Endothelial cell of umbilical vein (primary cell): ENCODE results near the gene RAX. TPM values are rescaled to one million over a fixed set of nuclear protein-coding genes. Genes with fewer than 3 reads are reported as not detected.

Source experiments
- BruUV-seq: library from RNA; stranded (reverse); fragments of 400-500 nt; replicated peaks from 2 replicates; lab custom pipeline; 2021; lab: Mats Ljungman, UMichigan
- CTCF ChIA-PET: fragments of 300-600, 350-600 bp; sonication (Branson Sonifier 250); formaldehyde crosslinking; loops from one replicate; lab custom pipeline; 2021; ENCODE audit warnings: antibody characterized with exemption, inconsistent platforms; lab: Charles Lee
- POLR2A ChIA-PET: fragments of 300-600, 350-600 bp; sonication (Branson Sonifier 250); formaldehyde crosslinking; loops from one replicate; lab custom pipeline; 2021; ENCODE audit warnings: antibody characterized with exemption, inconsistent platforms; lab: Charles Lee
- DNase-seq: peaks from one replicate; pipeline ENCODE4 v3.0.0-alpha.2; 2011; ENCODE audit warnings: low read depth, low spot score
- FAIRE-seq: peaks from 2 replicates; lab custom pipeline; 2011; peaks lifted over from hg19 to GRCh38; lab: Jason Lieb, UNC
- H2AFZ ChIP-seq: 2 replicates; pipeline ENCODE4 v1.6.0; 2012; ENCODE audit warnings: low read depth, low read length, control low read depth, inconsistent platforms
- H3K27ac ChIP-seq: 2 replicates; pipeline ENCODE4 v1.5.1; 2011; ENCODE audit warnings: low read depth, mild to moderate bottlenecking, control low read depth, low read length, moderate library complexity; ENCODE audit not compliant: insufficient read depth
- H3K27me3 ChIP-seq, 2 experiments: 2 replicates each; pipeline versions ENCODE4 v1.6.0 to v1.6.1; 2011; ENCODE audit warnings: low read length in 2 of 2, mixed read lengths in 1 of 2; ENCODE audit not compliant: control insufficient read depth in 2 of 2, insufficient read depth in 2 of 2
- H3K36me3 ChIP-seq, 2 experiments: 2 replicates in 1 of 2; 3 replicates in 1 of 2; pipeline ENCODE4 v1.5.1; 2011; ENCODE audit warnings: low read length in 2 of 2, mild to moderate bottlenecking in 1 of 2, moderate library complexity in 1 of 2; ENCODE audit not compliant: control insufficient read depth in 2 of 2, insufficient read depth in 2 of 2; ENCODE audit errors: extremely low read depth in 1 of 2
- H3K4me1 ChIP-seq: 3 replicates; pipeline ENCODE4 v1.5.1; 2011; ENCODE audit warnings: mild to moderate bottlenecking, low read length; ENCODE audit not compliant: control insufficient read depth, insufficient read depth; ENCODE audit errors: extremely low read depth
- H3K4me2 ChIP-seq: 2 replicates; pipeline ENCODE4 v1.6.1; 2011; ENCODE audit warnings: low read length, control low read depth, mixed read lengths; ENCODE audit not compliant: insufficient read depth
- H3K4me3 ChIP-seq, 3 experiments: fragments of 200-600 bp in 1 of 3; sonication (generic), shearing (Covaris generic) in 1 of 3; replicated peaks in 1 of 3; 2 replicates each; pipeline ENCODE4 v1.5.1; 2011 to 2016; ENCODE audit warnings: control low read depth in 3 of 3, low read length in 3 of 3, mild to moderate bottlenecking in 2 of 3, inconsistent platforms in 1 of 3, low read depth in 1 of 3, moderate library complexity in 1 of 3; ENCODE audit not compliant: insufficient read depth in 1 of 3
- H3K79me2 ChIP-seq: 2 replicates; pipeline ENCODE4 v1.6.0; 2012; ENCODE audit warnings: low read length, inconsistent platforms; ENCODE audit not compliant: control insufficient read depth, insufficient read depth
- H3K9ac ChIP-seq: replicated peaks from 2 replicates; pipeline ENCODE3; 2011; ENCODE audit warnings: low read length, control low read depth; ENCODE audit not compliant: insufficient read depth; ENCODE audit errors: extremely low read depth
- H3K9me1 ChIP-seq: replicated peaks from 3 replicates; pipeline ENCODE4 v1.6.0; 2011; ENCODE audit warnings: mild to moderate bottlenecking, low read length; ENCODE audit not compliant: control insufficient read depth, insufficient read depth; ENCODE audit errors: extremely low read depth
- H3K9me3 ChIP-seq: replicated peaks from 2 replicates; pipeline ENCODE4 v1.5.1; 2012; ENCODE audit warnings: low read length, inconsistent platforms; ENCODE audit not compliant: control insufficient read depth, insufficient read depth
- H4K20me1 ChIP-seq: replicated peaks from 2 replicates; pipeline ENCODE3; 2011; ENCODE audit warnings: mild to moderate bottlenecking, low read length; ENCODE audit not compliant: control insufficient read depth, insufficient read depth; ENCODE audit errors: extremely low read depth
- EZH2 ChIP-seq: IDR thresholded peaks from 2 replicates; pipeline ENCODE4 v1.6.1; 2012; ENCODE audit warnings: borderline replicate concordance, low read depth, mild to moderate bottlenecking, moderate library complexity, low read length, inconsistent platforms; ENCODE audit not compliant: severe bottlenecking
- FOS ChIP-seq: IDR thresholded peaks from 2 replicates; pipeline ENCODE4 v1.6.1; 2011; ENCODE audit warnings: mild to moderate bottlenecking, low read length, moderate library complexity, borderline replicate concordance; ENCODE audit not compliant: insufficient read depth
- GATA2 ChIP-seq: IDR thresholded peaks from 2 replicates; pipeline ENCODE4 v1.7.0; 2011; ENCODE audit warnings: low read depth, mild to moderate bottlenecking, moderate library complexity, mixed read lengths, low read length; ENCODE audit not compliant: insufficient read length, insufficient read depth
- JUN ChIP-seq: IDR thresholded peaks from 2 replicates; pipeline ENCODE4 v1.6.1; 2011; ENCODE audit warnings: borderline replicate concordance, low read depth; ENCODE audit not compliant: insufficient read length, insufficient read depth
- MYC ChIP-seq: IDR thresholded peaks from one replicate; pipeline ENCODE4 v1.6.1; 2011; ENCODE audit warnings: mild to moderate bottlenecking, low read depth, low read length
- POLR2A ChIP-seq: IDR thresholded peaks from 2 replicates; pipeline ENCODE4 v1.6.1; 2012; ENCODE audit warnings: low read depth, mild to moderate bottlenecking, control low read depth, low read length
- POLR2AphosphoS5 ChIP-seq: IDR thresholded peaks from 2 replicates; pipeline ENCODE4 v1.6.1; 2012; ENCODE audit warnings: low read depth, mild to moderate bottlenecking, control low read depth, low read length, moderate library complexity; ENCODE audit not compliant: insufficient read depth
- dilution Hi-C: fragments of 300-500 bp; cut with MboI; formaldehyde crosslinking; loops from one replicate; pipeline ENCODE4 v1.15.0; 2019; ENCODE audit warnings: low sequenced_read_pairs; ENCODE audit not compliant: extremely low pct_ligation_motif_present
- intact Hi-C: fragments of 100-400 bp; cut with micrococcal nuclease; formaldehyde crosslinking; loops from one replicate; pipeline ENCODE4 v1.10.0; 2022
- polyA plus RNA-seq, 4 experiments: library from polyadenylated mRNA; depleted of rRNA in 3 of 4; stranded (reverse) in 3 of 4; unstranded in 1 of 4; fragments of >200 nt; gene quantifications; 2 replicates each; pipeline versions ENCODE4 v1.2.1 to v1.2.3, GENCODE V29; 2011 to 2012; ENCODE audit warnings: missing spikeins in 1 of 4
- total RNA-seq: library from RNA; stranded (reverse); gene quantifications from 2 replicates; pipeline ENCODE4 v1.2.3, GENCODE V29; 2021
- TF ChIP-seq, protein P1 (sequence below): IDR thresholded peaks from 2 replicates; pipeline ENCODE4 v1.6.1; 2011; ENCODE audit not compliant: insufficient read depth, insufficient read length
- TF ChIP-seq, protein P2 (sequence below), 2 donors: IDR thresholded peaks; 1 replicate in 1 of 2; 2 replicates in 1 of 2; pipeline ENCODE4 v1.5.1; 2011; ENCODE audit warnings: low read length in 2 of 2, mild to moderate bottlenecking in 2 of 2, moderate library complexity in 2 of 2, control low read depth in 1 of 2, inconsistent platforms in 1 of 2, low read depth in 1 of 2; ENCODE audit not compliant: insufficient read depth in 1 of 2; ENCODE audit errors: extremely low read depth in 1 of 2

Gene RAX
- total and polyA plus RNA-seq, 2 donors (not counting 3 experiments of a cell fraction or from before 2014, with no cell fraction given) = not detected

DNA sequence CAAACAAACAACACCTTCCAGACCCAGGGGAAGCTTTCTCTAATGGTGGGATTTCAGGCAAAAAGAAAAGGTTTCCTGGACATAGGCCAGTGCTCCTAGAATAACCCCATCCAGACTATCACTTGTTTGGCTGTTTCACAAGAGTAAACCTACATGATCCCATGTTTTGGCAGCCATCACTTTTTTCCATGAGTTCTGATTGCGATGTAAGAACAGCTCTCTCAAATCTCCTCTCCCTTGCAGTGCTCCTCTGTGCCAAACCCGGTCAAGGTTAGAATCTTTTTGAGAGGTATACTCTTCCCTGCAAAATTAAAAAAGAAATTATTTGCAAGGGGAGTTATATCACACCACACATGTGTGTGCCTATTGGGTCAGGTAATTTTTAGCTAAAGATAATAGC lies 41.4 kb downstream of the RAX start:
- H3K4me1 ChIP-seq = no peaks in the 10 kb centered on the region
- TF ChIP-seq MYC = no peak
- TF ChIP-seq POLR2AphosphoS5 = no peak
- no peak for TF ChIP-seq JUN
- TF ChIP-seq EZH2 = no peak
- TF ChIP-seq POLR2A = no peak
- TF ChIP-seq, protein P1, sequence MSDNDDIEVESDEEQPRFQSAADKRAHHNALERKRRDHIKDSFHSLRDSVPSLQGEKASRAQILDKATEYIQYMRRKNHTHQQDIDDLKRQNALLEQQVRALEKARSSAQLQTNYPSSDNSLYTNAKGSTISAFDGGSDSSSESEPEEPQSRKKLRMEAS = no peak
- TF ChIP-seq FOS = no peak
- no peak for TF ChIP-seq GATA2
- TF ChIP-seq, protein P2, sequence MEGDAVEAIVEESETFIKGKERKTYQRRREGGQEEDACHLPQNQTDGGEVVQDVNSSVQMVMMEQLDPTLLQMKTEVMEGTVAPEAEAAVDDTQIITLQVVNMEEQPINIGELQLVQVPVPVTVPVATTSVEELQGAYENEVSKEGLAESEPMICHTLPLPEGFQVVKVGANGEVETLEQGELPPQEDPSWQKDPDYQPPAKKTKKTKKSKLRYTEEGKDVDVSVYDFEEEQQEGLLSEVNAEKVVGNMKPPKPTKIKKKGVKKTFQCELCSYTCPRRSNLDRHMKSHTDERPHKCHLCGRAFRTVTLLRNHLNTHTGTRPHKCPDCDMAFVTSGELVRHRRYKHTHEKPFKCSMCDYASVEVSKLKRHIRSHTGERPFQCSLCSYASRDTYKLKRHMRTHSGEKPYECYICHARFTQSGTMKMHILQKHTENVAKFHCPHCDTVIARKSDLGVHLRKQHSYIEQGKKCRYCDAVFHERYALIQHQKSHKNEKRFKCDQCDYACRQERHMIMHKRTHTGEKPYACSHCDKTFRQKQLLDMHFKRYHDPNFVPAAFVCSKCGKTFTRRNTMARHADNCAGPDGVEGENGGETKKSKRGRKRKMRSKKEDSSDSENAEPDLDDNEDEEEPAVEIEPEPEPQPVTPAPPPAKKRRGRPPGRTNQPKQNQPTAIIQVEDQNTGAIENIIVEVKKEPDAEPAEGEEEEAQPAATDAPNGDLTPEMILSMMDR (IDR thresholded peaks at IDR 0.05; ENCODE audit: extremely low read depth in 1 of 2, insufficient read depth in 1 of 2, low read depth in 1 of 2, low read length in 2 of 2) = no peak
- intact Hi-C loops (no loop called here), dilution Hi-C loops (no loop called here)
- no peaks in the 10 kb centered on the region for H4K20me1 ChIP-seq
- H2AFZ ChIP-seq = no peak overlapping the region
- H3K4me2 ChIP-seq = no peak overlapping the region
- H3K4me3 ChIP-seq = no peak overlapping the region
- ChIA-PET CTCF (no interaction called here), POLR2A (no interaction called here)
- no TSS peak for BruUV-seq
- H3K27me3 ChIP-seq = peaks cover 2 to 3% of the 10 kb centered on the region in 2 experiments
- DNase-seq = no peak
- no peaks in the 10 kb centered on the region for H3K36me3 ChIP-seq
- H3K9me1 ChIP-seq = no peaks in the 10 kb centered on the region
- no peak overlapping the region for H3K27ac ChIP-seq
- H3K9ac ChIP-seq = no peak overlapping the region
- no peak for FAIRE-seq
- no peaks in the 10 kb centered on the region for H3K79me2 ChIP-seq
- no peaks in the 10 kb centered on the region for H3K9me3 ChIP-seq
